ENCODE data around the gene FAM193B.

DNA sequence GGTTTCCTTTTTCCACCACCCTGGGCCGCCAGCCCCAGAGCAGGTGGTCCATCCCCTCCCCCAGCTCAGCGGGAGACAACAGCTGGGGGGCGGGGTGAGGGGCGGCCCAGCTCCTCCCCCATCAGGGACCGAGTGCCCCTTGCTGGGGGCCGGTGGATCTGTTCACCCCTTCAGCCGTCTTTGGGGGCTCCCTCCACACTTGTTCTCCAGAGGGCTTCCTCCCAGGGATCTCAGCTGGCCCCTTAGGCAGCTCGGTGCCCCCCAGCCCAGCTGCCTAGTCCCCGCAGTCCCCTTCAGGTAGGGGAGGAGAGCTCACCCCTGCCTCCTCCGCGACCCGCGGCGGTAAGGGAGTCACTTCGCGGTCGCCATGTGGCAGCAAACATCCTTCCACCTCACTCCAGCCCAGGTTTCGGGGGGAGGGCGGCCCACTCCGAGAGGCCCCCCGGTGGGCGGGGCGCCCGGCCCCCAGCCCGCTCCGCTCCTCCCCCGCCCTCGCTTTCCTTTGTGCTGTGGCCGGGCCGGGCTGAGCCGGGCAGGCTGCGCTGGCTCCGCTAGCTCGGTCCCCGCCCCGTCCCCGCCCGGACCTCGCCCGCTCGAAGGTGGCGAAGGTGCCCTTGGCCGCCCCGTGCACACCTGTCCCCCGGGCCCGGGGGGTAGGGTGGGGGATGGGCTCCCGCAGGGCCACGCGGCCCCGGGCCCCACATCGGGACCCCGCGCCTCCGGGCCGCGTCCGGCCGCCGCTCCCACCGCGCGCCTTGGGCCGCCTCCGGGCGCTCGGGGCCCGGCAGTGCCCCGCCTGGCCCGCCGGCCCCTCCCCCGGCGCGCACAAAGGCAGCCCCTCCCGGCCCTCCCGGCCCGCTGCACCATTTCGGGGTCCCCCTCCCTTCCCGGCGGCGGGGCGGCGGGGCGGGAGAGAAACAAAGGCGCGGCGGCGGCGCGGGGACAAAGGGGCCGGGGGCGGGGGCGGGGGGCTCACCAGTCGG is 81.6 kb downstream of the FAM193B start:
- TF ChIP-seq, protein P1, sequence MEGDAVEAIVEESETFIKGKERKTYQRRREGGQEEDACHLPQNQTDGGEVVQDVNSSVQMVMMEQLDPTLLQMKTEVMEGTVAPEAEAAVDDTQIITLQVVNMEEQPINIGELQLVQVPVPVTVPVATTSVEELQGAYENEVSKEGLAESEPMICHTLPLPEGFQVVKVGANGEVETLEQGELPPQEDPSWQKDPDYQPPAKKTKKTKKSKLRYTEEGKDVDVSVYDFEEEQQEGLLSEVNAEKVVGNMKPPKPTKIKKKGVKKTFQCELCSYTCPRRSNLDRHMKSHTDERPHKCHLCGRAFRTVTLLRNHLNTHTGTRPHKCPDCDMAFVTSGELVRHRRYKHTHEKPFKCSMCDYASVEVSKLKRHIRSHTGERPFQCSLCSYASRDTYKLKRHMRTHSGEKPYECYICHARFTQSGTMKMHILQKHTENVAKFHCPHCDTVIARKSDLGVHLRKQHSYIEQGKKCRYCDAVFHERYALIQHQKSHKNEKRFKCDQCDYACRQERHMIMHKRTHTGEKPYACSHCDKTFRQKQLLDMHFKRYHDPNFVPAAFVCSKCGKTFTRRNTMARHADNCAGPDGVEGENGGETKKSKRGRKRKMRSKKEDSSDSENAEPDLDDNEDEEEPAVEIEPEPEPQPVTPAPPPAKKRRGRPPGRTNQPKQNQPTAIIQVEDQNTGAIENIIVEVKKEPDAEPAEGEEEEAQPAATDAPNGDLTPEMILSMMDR (IDR thresholded peaks at IDR 0.05): no peak
- TF ChIP-seq RAD21 (conservative IDR thresholded peaks at IDR 0.05 in 1 of 2, IDR thresholded peaks at IDR 0.05 in 1 of 2): no peak
- TF ChIP-seq, protein P2, sequence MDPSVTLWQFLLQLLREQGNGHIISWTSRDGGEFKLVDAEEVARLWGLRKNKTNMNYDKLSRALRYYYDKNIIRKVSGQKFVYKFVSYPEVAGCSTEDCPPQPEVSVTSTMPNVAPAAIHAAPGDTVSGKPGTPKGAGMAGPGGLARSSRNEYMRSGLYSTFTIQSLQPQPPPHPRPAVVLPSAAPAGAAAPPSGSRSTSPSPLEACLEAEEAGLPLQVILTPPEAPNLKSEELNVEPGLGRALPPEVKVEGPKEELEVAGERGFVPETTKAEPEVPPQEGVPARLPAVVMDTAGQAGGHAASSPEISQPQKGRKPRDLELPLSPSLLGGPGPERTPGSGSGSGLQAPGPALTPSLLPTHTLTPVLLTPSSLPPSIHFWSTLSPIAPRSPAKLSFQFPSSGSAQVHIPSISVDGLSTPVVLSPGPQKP (IDR thresholded peaks at IDR 0.05; ENCODE audit: low read depth, low read length): no peak
- no peak for TF ChIP-seq POLR2A (IDR thresholded peaks at IDR 0.05; ENCODE audit: low read length)
- no peak for TF ChIP-seq MYC (IDR thresholded peaks at IDR 0.05; ENCODE audit: borderline replicate concordance, low read length)
- TF ChIP-seq SMC3 (IDR thresholded peaks at IDR 0.05): no peak
- TF ChIP-seq NPAS2 (CRISPR knock-in tag; IDR thresholded peaks at IDR 0.05; ENCODE audit: borderline replicate concordance): no peak
- TF ChIP-seq POLR2AphosphoS2 (conservative IDR thresholded peaks at IDR 0.05; ENCODE audit: low read length): no peak
- TF ChIP-seq, protein P3, sequence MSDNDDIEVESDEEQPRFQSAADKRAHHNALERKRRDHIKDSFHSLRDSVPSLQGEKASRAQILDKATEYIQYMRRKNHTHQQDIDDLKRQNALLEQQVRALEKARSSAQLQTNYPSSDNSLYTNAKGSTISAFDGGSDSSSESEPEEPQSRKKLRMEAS (IDR thresholded peaks at IDR 0.05): peak; percentile 7; the same call in 1 of the 2 replicates
- no peak for TF ChIP-seq CHD4 (IDR thresholded peaks at IDR 0.05; ENCODE audit: borderline replicate concordance)
- no peak for TF ChIP-seq NR3C1 (IDR thresholded peaks at IDR 0.05)
- no peak for TF ChIP-seq RARB (CRISPR knock-in tag; IDR thresholded peaks at IDR 0.05)
- no peak for TF ChIP-seq REST (IDR thresholded peaks at IDR 0.05)

Measured in A549 (cell line).